Stimulated activated CD8-positive, alpha-beta memory T cell treated with anti-CD3 and anti-CD28 coated beads, Interleukin-4, amount 100 ng/mL, for 1 hour (primary cell): Measurements from ENCODE around the gene SSC5D.

Experiments used
- DNase-seq, 2 donors: peaks; one replicate each; pipeline ENCODE4 v3.0.0-alpha.2; 2020; ENCODE audit warnings: low read depth in 2 of 2, low spot score in 1 of 2

The SSC5D gene

GRCh38 chr19:55472463-55472862, 15.8 kb upstream of the SSC5D start:
- DNase-seq, result no peak

GRCh38 chr19:55473225-55474012, 14.8 kb upstream of the SSC5D start:
- DNase-seq, result no peak

- DNase-seq, result no peak
These were observed 13.7 kb upstream of the SSC5D start for GRCh38 chr19:55474269-55475265.

GRCh38 chr19:55476100-55476775, 12.0 kb upstream of the SSC5D start, which contains the start of gene ZNF628:
TSS of gene ZNF628 (plus strand) at chr19:55476617. CDS start at chr19:55479911, 3,294 bp downstream.
- peak; percentile 95 to 97 for DNase-seq

- DNase-seq, result no peak
These were observed 10.3 kb upstream of the SSC5D start for GRCh38 chr19:55477905-55478304.

- DNase-seq, result no peak
These were observed 9.9 kb upstream of the SSC5D start for GRCh38 chr19:55478364-55478763.

- no peak for DNase-seq
These were observed 9.2 kb upstream of the SSC5D start for GRCh38 chr19:55479045-55479444.

GRCh38 chr19:55479451-55480230, 8.6 kb upstream of the SSC5D start:
- no peak for DNase-seq

GRCh38 chr19:55481148-55481793, 7.0 kb upstream of the SSC5D start:
- DNase-seq, result no peak

GRCh38 chr19:55481794-55482155, 6.5 kb upstream of the SSC5D start:
- no peak for DNase-seq

GRCh38 chr19:55482156-55482961, 5.9 kb upstream of the SSC5D start:
- DNase-seq, result no peak

- DNase-seq, result no peak
These were observed 5.1 kb upstream of the SSC5D start for GRCh38 chr19:55482967-55483705.

GRCh38 chr19:55483706-55484592, 4.3 kb upstream of the SSC5D start:
- DNase-seq, result no peak

GRCh38 chr19:55484593-55485438, 3.4 kb upstream of the SSC5D start, which contains the start of gene NAT14:
TSS of gene NAT14 (plus strand) at chr19:55485188. CDS start at chr19:55485709, 521 bp downstream.
- no peak for DNase-seq

GRCh38 chr19:55485439-55486011, 2.7 kb upstream of the SSC5D start:
- no peak for DNase-seq
